Nephron (organoid): ENCODE measurements around the gene PLOD3.

Experiments used
- H3K27ac Mint-ChIP-seq, 3 experiments: 2 replicates each; pipeline ENCODE4 v1.8.0; 2020; ENCODE audit warnings: mixed read lengths in 3 of 3, mild to moderate bottlenecking in 2 of 3, moderate library complexity in 1 of 3
- H3K27me3 Mint-ChIP-seq: 2 replicates; pipeline ENCODE4 v1.8.0; 2021; ENCODE audit warnings: low read depth, mild to moderate bottlenecking, moderate library complexity, mixed read lengths
- H3K36me3 Mint-ChIP-seq: 2 replicates; pipeline ENCODE4 v1.8.0; 2020; ENCODE audit warnings: low read depth, mixed read lengths
- H3K4me1 Mint-ChIP-seq: 2 replicates; pipeline ENCODE4 v1.8.0; 2020; ENCODE audit warnings: mixed read lengths
- H3K4me3 Mint-ChIP-seq, 3 experiments: 2 replicates each; pipeline ENCODE4 v1.8.0; 2020; ENCODE audit warnings: mild to moderate bottlenecking in 3 of 3, mixed read lengths in 3 of 3, moderate library complexity in 2 of 3
- H3K9me3 Mint-ChIP-seq: 2 replicates; pipeline ENCODE4 v1.8.0; 2020; ENCODE audit warnings: mixed read lengths
- CTCF ChIP-seq, 3 experiments: fragments of 200-600 bp; sonication (generic); IDR thresholded peaks; one replicate each; pipeline ENCODE4 v1.5.0; 2021; ENCODE audit warnings: antibody characterized with exemption in 3 of 3; ENCODE audit not compliant: unreplicated experiment in 3 of 3

Gene PLOD3

GRCh38 chr7:101226721-101227120, 9.3 kb upstream of the PLOD3 start:
- Mint-ChIP-seq H3K4me3 (no peak overlapping the region), H3K9me3 (no peaks in the 10 kb centered on the region)
- TF ChIP-seq CTCF (IDR thresholded peaks at IDR 0.05; ENCODE audit: unreplicated experiment in 3 of 3) = no peak

GRCh38 chr7:101225650-101226049, 8.3 kb upstream of the PLOD3 start:
- Mint-ChIP-seq H3K4me1 (no peaks in the 10 kb centered on the region), H3K9me3 (no peaks in the 10 kb centered on the region), H3K36me3 (peaks cover 52% of the 10 kb centered on the region), H3K27me3 (no peaks in the 10 kb centered on the region), H3K27ac (no peak overlapping the region), H3K4me3 (no peak overlapping the region)
- no peak for TF ChIP-seq CTCF (IDR thresholded peaks at IDR 0.05; ENCODE audit: unreplicated experiment in 3 of 3)

More at GRCh38 chr7:101226721-101227120, 9.3 kb upstream of the PLOD3 start:
- Mint-ChIP-seq H3K36me3 (peaks cover 45% of the 10 kb centered on the region), H3K27me3 (no peaks in the 10 kb centered on the region), H3K27ac (no peak overlapping the region), H3K4me1 (no peaks in the 10 kb centered on the region)

GRCh38 chr7:101223528-101223927, 6.1 kb upstream of the PLOD3 start:
- Mint-ChIP-seq H3K4me1 (peaks cover 13% of the 10 kb centered on the region), H3K27ac (no peak overlapping the region), H3K9me3 (no peaks in the 10 kb centered on the region), H3K36me3 (peaks cover 44% of the 10 kb centered on the region), H3K27me3 (no peaks in the 10 kb centered on the region), H3K4me3 (no peak overlapping the region)
- TF ChIP-seq CTCF (IDR thresholded peaks at IDR 0.05; ENCODE audit: unreplicated experiment in 3 of 3) = no peak

- H3K27me3 Mint-ChIP-seq = no peaks in the 10 kb centered on the region
- TF ChIP-seq CTCF (IDR thresholded peaks at IDR 0.05; ENCODE audit: unreplicated experiment in 3 of 3) = no peak
- peaks cover 42% of the 10 kb centered on the region for H3K36me3 Mint-ChIP-seq
- H3K4me1 Mint-ChIP-seq = peaks cover 21% of the 10 kb centered on the region
- no peaks in the 10 kb centered on the region for H3K9me3 Mint-ChIP-seq
- no peak overlapping the region for H3K27ac Mint-ChIP-seq
- H3K4me3 Mint-ChIP-seq = no peak overlapping the region
Measured at GRCh38 chr7:101222275-101222830, 5.0 kb upstream of the PLOD3 start.

- no peaks in the 10 kb centered on the region for H3K27me3 Mint-ChIP-seq
- no peak for TF ChIP-seq CTCF (IDR thresholded peaks at IDR 0.05; ENCODE audit: unreplicated experiment in 3 of 3)
- H3K27ac Mint-ChIP-seq = no peak overlapping the region
- peaks cover 43% of the 10 kb centered on the region for H3K36me3 Mint-ChIP-seq
- peaks cover 31% of the 10 kb centered on the region for H3K4me1 Mint-ChIP-seq
- H3K9me3 Mint-ChIP-seq = no peaks in the 10 kb centered on the region
- peak overlapping the region; percentile 40 to 73 (median 58) for H3K4me3 Mint-ChIP-seq
Measured at GRCh38 chr7:101220295-101220694, 2.9 kb upstream of the PLOD3 start.
